GM21737 (cell line): Measurements from ENCODE around the gene KANSL2.

Experiments used
- ATAC-seq: cut with Tn5 transposase; IDR thresholded peaks from one replicate; pipeline ENCODE4 v1.9.1; 2021; ENCODE audit warnings: mild to moderate bottlenecking, moderate library complexity; ENCODE audit not compliant: unreplicated experiment

Gene KANSL2

DNA sequence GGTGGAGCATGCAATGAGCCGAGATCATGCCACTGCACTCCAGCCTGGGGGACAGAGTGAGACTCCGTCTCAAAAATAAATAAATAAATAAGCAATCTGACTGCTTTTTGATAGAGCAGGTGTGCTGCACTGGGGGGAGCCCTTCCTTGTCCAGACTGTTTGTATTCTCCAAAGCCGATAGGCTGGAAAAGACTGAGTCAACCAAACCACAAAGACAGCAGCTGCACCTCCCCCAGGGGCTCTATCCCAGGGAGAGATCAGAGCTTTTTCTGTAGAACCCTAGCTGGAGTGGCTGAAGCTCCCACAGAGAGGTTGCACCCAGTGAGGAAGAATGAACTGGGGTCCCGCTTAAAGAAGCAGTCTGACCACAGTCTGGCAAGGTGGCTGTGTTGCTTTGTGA, 66.4 kb downstream of the KANSL2 start:
- ATAC-seq: no peak

DNA sequence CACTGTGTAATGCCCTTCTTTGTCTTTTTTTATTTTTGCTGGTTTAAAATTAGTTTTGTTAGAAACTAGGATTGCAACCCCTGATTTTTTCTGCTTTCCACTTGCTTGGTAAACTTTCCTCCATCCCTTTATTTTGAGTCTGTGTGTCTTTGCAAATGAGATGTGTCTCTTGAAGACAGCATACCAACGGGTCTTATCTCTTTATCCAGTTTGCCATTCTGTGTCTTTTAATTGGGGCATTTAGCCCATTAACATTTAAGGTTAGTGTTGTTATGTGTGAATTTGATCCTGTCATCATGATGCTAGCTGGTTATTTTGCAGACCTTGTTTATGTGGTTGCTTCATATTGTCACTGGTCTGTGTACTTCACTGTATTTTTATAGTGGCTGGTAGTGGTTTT, 68.7 kb downstream of the KANSL2 start:
- no peak for ATAC-seq
